ENCODE results near the gene PARD3.
"Not testable (repeated sequence)": the region's sequence is repeated elsewhere in the genome, so short reads cannot be mapped to it uniquely, and the experiment has no call there.

The PARD3 gene

GRCh38 chr10:34299105-34299611 lies 515.9 kb downstream of the PARD3 start:
- no peak for DNase-seq (ENCODE audit: low read depth in 2 of 2)

GRCh38 chr10:34298346-34298818 lies 516.7 kb downstream of the PARD3 start:
- DNase-seq (ENCODE audit: low read depth in 2 of 2), result no peak

- DNase-seq (ENCODE audit: low read depth in 2 of 2), result no peak
These were observed 517.4 kb downstream of the PARD3 start for GRCh38 chr10:34297541-34298345.

- DNase-seq (ENCODE audit: low read depth in 2 of 2), result no peak
These were observed 520.0 kb downstream of the PARD3 start for GRCh38 chr10:34295142-34295548.

- DNase-seq (ENCODE audit: low read depth in 2 of 2), result no peak
These were observed 521.0 kb downstream of the PARD3 start for GRCh38 chr10:34294137-34294536.

- DNase-seq (ENCODE audit: low read depth in 2 of 2), result no peak
These were observed 522.4 kb downstream of the PARD3 start for GRCh38 chr10:34292675-34293074.

GRCh38 chr10:34292194-34292565 lies 522.9 kb downstream of the PARD3 start:
- no peak for DNase-seq (ENCODE audit: low read depth in 2 of 2)

GRCh38 chr10:34291466-34292193 lies 523.5 kb downstream of the PARD3 start:
- no peak for DNase-seq (ENCODE audit: low read depth in 2 of 2)

GRCh38 chr10:34290412-34291081 lies 524.5 kb downstream of the PARD3 start:
- DNase-seq (ENCODE audit: low read depth in 2 of 2), result no peak

GRCh38 chr10:34288634-34289033 lies 526.5 kb downstream of the PARD3 start:
- DNase-seq (ENCODE audit: low read depth in 2 of 2), result no peak

GRCh38 chr10:34286136-34286739 lies 528.9 kb downstream of the PARD3 start:
- DNase-seq (ENCODE audit: low read depth in 2 of 2), result no peak

GRCh38 chr10:34281661-34282582 lies 533.2 kb downstream of the PARD3 start:
- DNase-seq (ENCODE audit: low read depth in 2 of 2), result no peak

GRCh38 chr10:34280599-34281374 lies 534.3 kb downstream of the PARD3 start:
- no peak for DNase-seq (ENCODE audit: low read depth in 2 of 2)

- DNase-seq (ENCODE audit: low read depth in 2 of 2), result no peak
These were observed 539.4 kb downstream of the PARD3 start for GRCh38 chr10:34275626-34276130.

- no peak for DNase-seq (ENCODE audit: low read depth in 2 of 2)
These were observed 540.2 kb downstream of the PARD3 start for GRCh38 chr10:34274906-34275305.

GRCh38 chr10:34273340-34273739 lies 541.8 kb downstream of the PARD3 start:
- no peak for DNase-seq (ENCODE audit: low read depth in 2 of 2)

GRCh38 chr10:34272316-34272715 lies 542.8 kb downstream of the PARD3 start:
- no peak for DNase-seq (ENCODE audit: low read depth in 2 of 2)

- DNase-seq (ENCODE audit: low read depth in 2 of 2), result not testable (repeated sequence)
These were observed 546.7 kb downstream of the PARD3 start for GRCh38 chr10:34268410-34268809.

- DNase-seq (ENCODE audit: low read depth in 2 of 2), result no peak
These were observed 552.1 kb downstream of the PARD3 start for GRCh38 chr10:34262985-34263384.

- DNase-seq (ENCODE audit: low read depth in 2 of 2), result no peak
These were observed 554.2 kb downstream of the PARD3 start for GRCh38 chr10:34260904-34261303.
